GM13977 (cell line): ENCODE data around the gene GPN3.

Source experiments
- DNase-seq: peaks from one replicate; pipeline ENCODE4 v3.0.0; 2012; ENCODE audit warnings: low spot score
- CTCF ChIP-seq: IDR thresholded peaks from 2 replicates; pipeline ENCODE4 v1.5.1; 2012; ENCODE audit warnings: mild to moderate bottlenecking, control low read depth; ENCODE audit not compliant: insufficient read depth; ENCODE audit errors: extremely low read depth, missing control alignments
- in situ Hi-C: fragments of 300-500 bp; cut with MboI; formaldehyde crosslinking; loops from one replicate; pipeline ENCODE4 v1.12.0; 2022; ENCODE audit warnings: low sequenced_read_pairs, low pct_unique_long_range_greater_than_20kb, mixed read lengths, inconsistent platforms; ENCODE audit not compliant: unreplicated experiment

Gene GPN3

GRCh38 chr12:110503432-110503831 lies 35.4 kb upstream of the GPN3 start:
- in situ Hi-C loops = no loop called here
- TF ChIP-seq CTCF = no peak
- no peak for DNase-seq

GRCh38 chr12:110501752-110502738 lies 34.0 kb upstream of the GPN3 start, which contains the start of the genes RAD9B and VPS29:
Gene RAD9B (plus strand): TSS chr12:110502331. CDS start chr12:110502338, 7 bp downstream.
Gene VPS29 (minus strand): TSS chr12:110502111. CDS start chr12:110502051, 60 bp downstream.
- no peak for TF ChIP-seq CTCF
- in situ Hi-C loops = no loop called here
- DNase-seq = peak; percentile 91

DNA sequence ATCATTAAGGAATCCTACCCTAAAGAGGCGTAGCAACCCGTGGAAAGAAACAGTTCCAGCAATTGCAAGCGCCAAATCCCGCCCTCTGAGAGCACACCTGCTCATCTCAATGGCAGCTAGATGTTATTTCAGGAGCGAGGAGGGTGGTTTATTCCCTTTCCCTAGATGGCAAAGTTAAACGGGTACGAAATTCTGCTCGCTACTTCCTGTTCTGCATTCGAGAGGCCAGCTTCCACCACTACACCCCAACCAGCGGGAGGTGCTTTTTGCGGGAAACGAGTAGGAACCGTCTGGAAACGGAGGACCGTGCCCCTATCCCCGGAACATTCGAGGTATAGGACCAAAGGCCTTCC lies 33.3 kb upstream of the GPN3 start:
- peak; percentile 27 for DNase-seq
- no peak for TF ChIP-seq CTCF
- in situ Hi-C loops = no loop called here

GRCh38 chr12:110498984-110499706 lies 31.1 kb upstream of the GPN3 start:
- no peak for TF ChIP-seq CTCF
- in situ Hi-C loops = no loop called here
- no peak for DNase-seq

DNA sequence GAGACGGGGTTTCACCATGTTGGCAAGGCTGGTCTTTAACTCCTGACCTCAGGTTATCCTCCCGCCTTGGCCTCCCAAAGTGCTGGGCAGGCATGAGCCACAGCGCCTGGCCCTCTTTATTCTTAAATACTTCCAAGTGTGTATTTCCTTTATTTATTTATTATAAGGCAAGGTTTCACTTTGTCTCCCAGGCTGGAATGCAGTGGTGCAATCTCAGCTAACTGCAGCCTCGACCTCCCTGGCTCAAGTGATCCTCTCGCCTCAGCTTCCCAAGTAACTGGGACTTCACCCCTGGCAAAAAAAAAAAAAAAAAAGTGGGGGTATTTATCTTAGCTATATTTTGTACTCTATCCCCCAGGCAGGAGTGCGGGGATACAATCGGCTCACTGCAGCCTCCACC lies 7.4 kb upstream of the GPN3 start:
- in situ Hi-C loops = no loop called here
- no peak for TF ChIP-seq CTCF
- no peak for DNase-seq

- no peak for DNase-seq
- in situ Hi-C loops = loop anchor here (10.0 kb wide), 1 partner anchor 137 kb away; no protein-coding TSS in a partner anchor
- TF ChIP-seq CTCF = no peak
These were observed 227 bp downstream of the GPN3 start for GRCh38 chr12:110467847-110468213.
